ENCODE measurements around the gene MAN1B1.

MAN1B1 gene

GRCh38 chr9:137123468-137123837 lies 36.7 kb downstream of the MAN1B1 start:
- TF ChIP-seq SIN3A (IDR thresholded peaks at IDR 0.05; ENCODE audit: borderline replicate concordance, insufficient read depth, low read length) (no peak), FOXP2 (optimal IDR thresholded peaks at IDR 0.05; ENCODE audit: borderline replicate concordance, extremely low read depth, extremely low read length, insufficient read depth) (no peak), POLR2AphosphoS5 (IDR thresholded peaks at IDR 0.05; ENCODE audit: low read depth, low read length) (no peak), REST (IDR thresholded peaks at IDR 0.05; ENCODE audit: insufficient read depth in 1 of 2, low read depth in 2 of 2, low read length in 2 of 2) (no peak), TAF1 (IDR thresholded peaks at IDR 0.05; ENCODE audit: borderline replicate concordance, insufficient read depth, low read length) (no peak)

GRCh38 chr9:137126786-137127185 lies 40.0 kb downstream of the MAN1B1 start:
- TF ChIP-seq REST (IDR thresholded peaks at IDR 0.05; ENCODE audit: insufficient read depth in 1 of 2, low read depth in 2 of 2, low read length in 2 of 2) (no peak), SIN3A (IDR thresholded peaks at IDR 0.05; ENCODE audit: borderline replicate concordance, insufficient read depth, low read length) (no peak), TAF1 (IDR thresholded peaks at IDR 0.05; ENCODE audit: borderline replicate concordance, insufficient read depth, low read length) (no peak), FOXP2 (optimal IDR thresholded peaks at IDR 0.05; ENCODE audit: borderline replicate concordance, extremely low read depth, extremely low read length, insufficient read depth) (no peak), POLR2AphosphoS5 (IDR thresholded peaks at IDR 0.05; ENCODE audit: low read depth, low read length) (no peak)

DNA sequence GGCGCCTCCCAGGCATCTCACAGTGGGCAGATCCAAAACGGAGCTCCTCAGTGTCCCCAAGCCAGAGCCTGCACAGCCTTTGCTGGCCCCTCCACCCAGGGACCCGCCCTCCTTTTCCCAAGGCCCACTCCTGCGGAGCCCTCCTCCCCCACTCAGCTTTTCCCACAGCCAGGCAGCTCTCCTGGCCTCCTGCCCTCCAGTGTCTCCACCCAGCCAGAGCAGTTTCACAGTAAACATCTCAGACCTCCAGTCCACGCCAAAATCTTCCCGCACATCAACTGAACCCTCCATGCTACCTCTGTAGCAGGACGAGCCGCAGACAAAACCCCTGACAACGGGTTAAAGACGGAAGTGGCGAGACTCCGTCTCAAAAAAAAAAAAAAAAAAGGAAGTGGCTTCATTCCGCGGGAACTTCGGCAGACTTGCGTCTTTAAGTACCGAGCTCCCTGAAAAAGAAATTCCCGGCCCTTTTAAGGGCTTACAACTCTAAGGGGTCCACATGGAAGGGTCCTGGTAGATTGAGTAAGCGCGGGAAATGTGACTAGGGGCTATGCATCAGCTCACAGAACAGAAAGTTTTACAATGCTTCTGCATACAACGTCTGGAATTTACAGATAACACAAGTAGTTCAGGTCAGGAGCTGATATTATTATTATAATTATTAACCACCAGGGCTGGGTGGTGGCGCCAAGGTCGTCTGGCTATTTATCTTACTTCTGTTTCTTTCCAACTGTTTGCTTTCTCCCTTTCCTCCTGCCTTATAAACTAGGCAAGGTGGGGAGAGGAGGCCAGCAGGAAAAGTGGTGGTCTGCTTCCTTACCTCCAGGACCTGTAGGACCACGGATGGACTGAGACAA lies 40.7 kb downstream of the MAN1B1 start:
- TF ChIP-seq TAF1 (IDR thresholded peaks at IDR 0.05; ENCODE audit: borderline replicate concordance, insufficient read depth, low read length) (no peak; the same call in 1 of the 2 replicates), FOXP2 (optimal IDR thresholded peaks at IDR 0.05; ENCODE audit: borderline replicate concordance, extremely low read depth, extremely low read length, insufficient read depth) (no peak), SIN3A (IDR thresholded peaks at IDR 0.05; ENCODE audit: borderline replicate concordance, insufficient read depth, low read length) (no peak), POLR2AphosphoS5 (IDR thresholded peaks at IDR 0.05; ENCODE audit: low read depth, low read length) (no peak), REST (IDR thresholded peaks at IDR 0.05; ENCODE audit: insufficient read depth in 1 of 2, low read depth in 2 of 2, low read length in 2 of 2) (no peak)

GRCh38 chr9:137128158-137128861 lies 41.5 kb downstream of the MAN1B1 start:
- no peak for TF ChIP-seq TAF1 (IDR thresholded peaks at IDR 0.05; ENCODE audit: borderline replicate concordance, insufficient read depth, low read length)
- TF ChIP-seq FOXP2 (optimal IDR thresholded peaks at IDR 0.05; ENCODE audit: borderline replicate concordance, extremely low read depth, extremely low read length, insufficient read depth): no peak
- no peak for TF ChIP-seq REST (IDR thresholded peaks at IDR 0.05; ENCODE audit: insufficient read depth in 1 of 2, low read depth in 2 of 2, low read length in 2 of 2)
- TF ChIP-seq SIN3A (IDR thresholded peaks at IDR 0.05; ENCODE audit: borderline replicate concordance, insufficient read depth, low read length): no peak
- TF ChIP-seq POLR2AphosphoS5 (IDR thresholded peaks at IDR 0.05; ENCODE audit: low read depth, low read length): no peak
